ENCODE results near the gene AMPD2.

The AMPD2 gene

GRCh38 chr1:109630898-109631512 lies 11.4 kb downstream of the AMPD2 start:
- DNase-seq (ENCODE audit: low read depth) = no peak

GRCh38 chr1:109631513-109632505 lies 12.2 kb downstream of the AMPD2 start:
- no peak for DNase-seq (ENCODE audit: low read depth)

- no peak for DNase-seq (ENCODE audit: low read depth)
Observed at GRCh38 chr1:109632671-109633346, 13.2 kb downstream of the AMPD2 start.

GRCh38 chr1:109634292-109634691 lies 14.7 kb downstream of the AMPD2 start:
- no peak for DNase-seq (ENCODE audit: low read depth)

- DNase-seq (ENCODE audit: low read depth) = no peak
Observed at GRCh38 chr1:109634771-109635750, 15.4 kb downstream of the AMPD2 start.

GRCh38 chr1:109635862-109636200 lies 16.2 kb downstream of the AMPD2 start:
- DNase-seq (ENCODE audit: low read depth) = no peak

GRCh38 chr1:109636201-109636952 lies 16.7 kb downstream of the AMPD2 start:
- no peak for DNase-seq (ENCODE audit: low read depth)

- no peak for DNase-seq (ENCODE audit: low read depth)
Observed at GRCh38 chr1:109637446-109637845, 17.8 kb downstream of the AMPD2 start.

- DNase-seq (ENCODE audit: low read depth) = no peak
Observed at GRCh38 chr1:109639063-109639840, 19.6 kb downstream of the AMPD2 start.

GRCh38 chr1:109639841-109640184 lies 20.2 kb downstream of the AMPD2 start:
- DNase-seq (ENCODE audit: low read depth) = no peak

GRCh38 chr1:109640285-109640865 lies 20.7 kb downstream of the AMPD2 start:
- peak; percentile 94 for DNase-seq (ENCODE audit: low read depth)

GRCh38 chr1:109641078-109641740 lies 21.6 kb downstream of the AMPD2 start:
- DNase-seq (ENCODE audit: low read depth) = no peak

GRCh38 chr1:109641861-109642260 lies 22.2 kb downstream of the AMPD2 start:
- no peak for DNase-seq (ENCODE audit: low read depth)

- no peak for DNase-seq (ENCODE audit: low read depth)
Observed at GRCh38 chr1:109642626-109643025, 23.0 kb downstream of the AMPD2 start.

GRCh38 chr1:109643385-109644230 lies 24.0 kb downstream of the AMPD2 start:
- DNase-seq (ENCODE audit: low read depth) = peak; percentile 88

- DNase-seq (ENCODE audit: low read depth) = no peak
Observed at GRCh38 chr1:109644670-109645069, 25.0 kb downstream of the AMPD2 start.

- no peak for DNase-seq (ENCODE audit: low read depth)
Observed at GRCh38 chr1:109649491-109649914, 29.9 kb downstream of the AMPD2 start.

GRCh38 chr1:109650609-109651008 lies 31.0 kb downstream of the AMPD2 start:
- DNase-seq (ENCODE audit: low read depth) = no peak

All from stimulated activated CD8-positive, alpha-beta memory T cell treated with anti-CD3 and anti-CD28 coated beads, Interleukin-7, amount 100 ng/mL, for 24 hours (primary cell).